HepG2 (cell line): Measurements from ENCODE around the gene GRB10. TPM values are rescaled to one million over a fixed set of nuclear protein-coding genes. Genes with fewer than 3 reads are reported as not detected.

Source experiments
- ARHGAP35 ChIP-seq: sonication (generic); formaldehyde crosslinking; IDR thresholded peaks from 2 replicates; pipeline ENCODE4 v1.9.0; 2022; ENCODE audit warnings: mild to moderate bottlenecking, inconsistent platforms, moderate library complexity, missing genetic modification reagents, borderline replicate concordance
- DNMT3B ChIP-seq: conservative IDR thresholded peaks from 2 replicates; pipeline ENCODE4 v1.6.1; 2016; ENCODE audit warnings: missing biosample characterization, control low read depth
- EP300 ChIP-seq, 3 experiments: sonication (generic) in 1 of 3; formaldehyde crosslinking in 1 of 3; IDR thresholded peaks; 2 replicates each; pipeline versions ENCODE4 v1.5.1 to v1.6.1; 2011 to 2020; ENCODE audit warnings: low read depth in 2 of 3, low read length in 2 of 3, borderline replicate concordance in 1 of 3, improper control_type of control experiment in 1 of 3, mild to moderate bottlenecking in 1 of 3, missing genetic modification reagents in 1 of 3, moderate library complexity in 1 of 3
- ESRRA ChIP-seq: sonication (generic); formaldehyde crosslinking; IDR thresholded peaks from 2 replicates; pipeline ENCODE4 v1.5.1; 2020; ENCODE audit warnings: mild to moderate bottlenecking, low read depth, missing genetic modification reagents
- KDM6A ChIP-seq: IDR thresholded peaks from 2 replicates; pipeline ENCODE4 v1.6.1; 2016; ENCODE audit warnings: low read depth
- MAFK ChIP-seq, 2 experiments: IDR thresholded peaks in 1 of 2; conservative IDR thresholded peaks in 1 of 2; 2 replicates each; pipeline ENCODE4 v1.6.1; 2011; ENCODE audit warnings: improper control_type of control experiment in 2 of 2, low read length in 2 of 2
- WIZ ChIP-seq: sonication (generic); formaldehyde crosslinking; IDR thresholded peaks from 2 replicates; pipeline ENCODE4 v1.5.1; 2020; ENCODE audit warnings: mild to moderate bottlenecking, missing genetic modification reagents
- XRCC5 ChIP-seq: fragments of 200-400 bp; formaldehyde crosslinking; optimal IDR thresholded peaks from 2 replicates; pipeline ENCODE3; 2017; ENCODE audit warnings: mild to moderate bottlenecking, low read length
- ZBTB7A ChIP-seq: sonication (generic); formaldehyde crosslinking; IDR thresholded peaks from 2 replicates; pipeline ENCODE4 v1.8.0; 2022; ENCODE audit warnings: mild to moderate bottlenecking, missing genetic modification reagents
- ZNF121 ChIP-seq: sonication (generic); formaldehyde crosslinking; IDR thresholded peaks from 2 replicates; pipeline ENCODE4 v1.5.0; 2020; ENCODE audit warnings: mild to moderate bottlenecking, missing genetic modification reagents
- ZNF160 ChIP-seq: sonication (generic); formaldehyde crosslinking; IDR thresholded peaks from 2 replicates; pipeline ENCODE4 v1.8.0; 2022; ENCODE audit warnings: mild to moderate bottlenecking, inconsistent platforms, missing genetic modification reagents
- ZNF282 ChIP-seq: fragments of 450-650 bp; IDR thresholded peaks from 2 replicates; pipeline ENCODE4 v1.6.1; 2018; ENCODE audit not compliant: partially characterized antibody
- ZNF543 ChIP-seq: sonication (generic); formaldehyde crosslinking; IDR thresholded peaks from 2 replicates; pipeline ENCODE4 v1.4.0; 2020; ENCODE audit warnings: mild to moderate bottlenecking, missing genetic modification reagents
- polyA plus RNA-seq, 8 experiments: library from polyadenylated mRNA; depleted of rRNA in 3 of 8; stranded (reverse) in 7 of 8; unstranded in 1 of 8; fragments of >200 nt; fragmentation: Illumina TruSeq in 4 of 8; extraction: Trizol in 4 of 8; gene quantifications; 2 replicates each; pipeline versions ENCODE4 v1.2.1 to v1.2.3, GENCODE V29; 2011 to 2016; ENCODE audit warnings: low read depth in 4 of 8, missing spikeins in 1 of 8, mixed read lengths in 1 of 8; ENCODE audit not compliant: insufficient read depth in 1 of 8
- total RNA-seq, 5 experiments: library from RNA; depleted of rRNA; stranded (reverse); fragments of >200 nt; fragmentation: Illumina TruSeq; extraction: Trizol; gene quantifications; 2 replicates each; pipeline ENCODE4 v1.2.3, GENCODE V29; 2016; ENCODE audit warnings: low read depth in 1 of 5
- TF ChIP-seq, protein P1 (sequence below): IDR thresholded peaks from 2 replicates; pipeline ENCODE4 v1.6.1; 2012; ENCODE audit warnings: low read length, improper control_type of control experiment
- TF ChIP-seq, protein P2 (sequence below): sonication (generic); formaldehyde crosslinking; IDR thresholded peaks from 2 replicates; pipeline ENCODE4 v1.4.0; 2020; ENCODE audit warnings: missing genetic modification reagents, borderline replicate concordance
- TF ChIP-seq, protein P3 (sequence below): sonication (generic); formaldehyde crosslinking; IDR thresholded peaks from 2 replicates; pipeline ENCODE4 v1.4.0; 2020; ENCODE audit warnings: missing genetic modification reagents
- TF ChIP-seq, protein P4 (sequence below): IDR thresholded peaks from 2 replicates; pipeline ENCODE4 v1.6.1; 2016; ENCODE audit warnings: low read depth, missing genetic modification reagents, missing compliant biosample characterization

The GRB10 gene
- total and polyA plus RNA-seq, 2 of the 13 experiments (the other 11 are each of a cell fraction or from before 2014, with no cell fraction given) = 4.0 to 6.8 TPM

DNA sequence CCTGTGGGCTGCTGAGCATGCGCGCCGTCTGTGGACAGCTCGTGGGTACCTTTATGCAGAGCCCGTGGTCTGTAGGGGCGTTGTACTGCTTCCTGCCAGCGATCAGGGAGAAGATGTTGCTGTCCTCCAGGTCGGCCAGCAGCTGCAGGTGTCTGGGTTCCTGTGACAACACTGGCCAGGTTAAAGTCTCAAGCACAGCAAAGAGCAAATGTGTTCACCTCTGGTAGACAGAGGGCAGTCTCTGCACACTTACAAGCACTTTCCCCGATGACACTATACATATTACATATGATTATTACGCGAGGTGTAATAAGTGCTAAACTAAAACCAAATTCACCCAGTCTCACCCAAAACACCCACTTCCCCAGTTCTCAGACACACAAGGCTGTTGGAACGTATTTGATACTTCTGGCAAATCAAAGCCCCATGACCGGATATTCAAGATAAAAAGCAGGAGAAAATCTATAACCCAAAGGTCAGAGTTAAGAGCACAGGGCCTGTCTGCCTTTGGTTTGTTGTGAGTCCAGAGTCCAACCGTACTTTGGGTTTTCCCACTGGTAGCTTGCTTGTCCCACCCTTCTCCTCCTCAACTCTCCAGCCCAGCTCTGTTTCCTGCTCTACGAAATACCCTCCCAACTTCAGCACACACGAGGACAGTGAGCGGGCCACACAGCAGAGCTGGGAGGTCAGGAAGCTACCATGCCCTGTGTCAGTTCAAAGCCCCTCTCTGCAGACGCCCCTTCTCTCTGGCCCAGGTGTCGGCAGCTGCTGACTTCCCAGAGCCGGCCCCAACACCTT is 167.8 kb downstream of the GRB10 start (continued):
- TF ChIP-seq, protein P1, sequence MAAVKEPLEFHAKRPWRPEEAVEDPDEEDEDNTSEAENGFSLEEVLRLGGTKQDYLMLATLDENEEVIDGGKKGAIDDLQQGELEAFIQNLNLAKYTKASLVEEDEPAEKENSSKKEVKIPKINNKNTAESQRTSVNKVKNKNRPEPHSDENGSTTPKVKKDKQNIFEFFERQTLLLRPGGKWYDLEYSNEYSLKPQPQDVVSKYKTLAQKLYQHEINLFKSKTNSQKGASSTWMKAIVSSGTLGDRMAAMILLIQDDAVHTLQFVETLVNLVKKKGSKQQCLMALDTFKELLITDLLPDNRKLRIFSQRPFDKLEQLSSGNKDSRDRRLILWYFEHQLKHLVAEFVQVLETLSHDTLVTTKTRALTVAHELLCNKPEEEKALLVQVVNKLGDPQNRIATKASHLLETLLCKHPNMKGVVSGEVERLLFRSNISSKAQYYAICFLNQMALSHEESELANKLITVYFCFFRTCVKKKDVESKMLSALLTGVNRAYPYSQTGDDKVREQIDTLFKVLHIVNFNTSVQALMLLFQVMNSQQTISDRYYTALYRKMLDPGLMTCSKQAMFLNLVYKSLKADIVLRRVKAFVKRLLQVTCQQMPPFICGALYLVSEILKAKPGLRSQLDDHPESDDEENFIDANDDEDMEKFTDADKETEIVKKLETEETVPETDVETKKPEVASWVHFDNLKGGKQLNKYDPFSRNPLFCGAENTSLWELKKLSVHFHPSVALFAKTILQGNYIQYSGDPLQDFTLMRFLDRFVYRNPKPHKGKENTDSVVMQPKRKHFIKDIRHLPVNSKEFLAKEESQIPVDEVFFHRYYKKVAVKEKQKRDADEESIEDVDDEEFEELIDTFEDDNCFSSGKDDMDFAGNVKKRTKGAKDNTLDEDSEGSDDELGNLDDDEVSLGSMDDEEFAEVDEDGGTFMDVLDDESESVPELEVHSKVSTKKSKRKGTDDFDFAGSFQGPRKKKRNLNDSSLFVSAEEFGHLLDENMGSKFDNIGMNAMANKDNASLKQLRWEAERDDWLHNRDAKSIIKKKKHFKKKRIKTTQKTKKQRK = no peak
- TF ChIP-seq ZNF121 (CRISPR knock-in tag) (no peak), ZNF160 (no peak), DNMT3B (CRISPR knock-in tag) (no peak), ZBTB7A (CRISPR knock-in tag) (peak; percentile 60; the same call in 1 of the 2 replicates), ESRRA (CRISPR knock-in tag) (peak; percentile 59; the same call in 1 of the 2 replicates), WIZ (CRISPR knock-in tag) (no peak; the same call in 1 of the 2 replicates), ARHGAP35 (no peak), ZNF543 (CRISPR knock-in tag) (peak; percentile 34; the same call in 1 of the 2 replicates), MAFK (conservative IDR thresholded peaks at IDR 0.05 in 1 of 2, IDR thresholded peaks at IDR 0.05 in 1 of 2; ENCODE audit: low read length in 2 of 2) (no peak), KDM6A (no peak), EP300 (IDR thresholded peaks at IDR 0.05; ENCODE audit: low read depth in 2 of 2, low read length in 2 of 2) (peak in 1 of 2 experiments; percentile 77; a peak in 2 of 4 replicates), EP300 (CRISPR knock-in tag; IDR thresholded peaks at IDR 0.05; ENCODE audit: borderline replicate concordance) (no peak), XRCC5 (no peak), ZNF282 (no peak)
- TF ChIP-seq, protein P2, sequence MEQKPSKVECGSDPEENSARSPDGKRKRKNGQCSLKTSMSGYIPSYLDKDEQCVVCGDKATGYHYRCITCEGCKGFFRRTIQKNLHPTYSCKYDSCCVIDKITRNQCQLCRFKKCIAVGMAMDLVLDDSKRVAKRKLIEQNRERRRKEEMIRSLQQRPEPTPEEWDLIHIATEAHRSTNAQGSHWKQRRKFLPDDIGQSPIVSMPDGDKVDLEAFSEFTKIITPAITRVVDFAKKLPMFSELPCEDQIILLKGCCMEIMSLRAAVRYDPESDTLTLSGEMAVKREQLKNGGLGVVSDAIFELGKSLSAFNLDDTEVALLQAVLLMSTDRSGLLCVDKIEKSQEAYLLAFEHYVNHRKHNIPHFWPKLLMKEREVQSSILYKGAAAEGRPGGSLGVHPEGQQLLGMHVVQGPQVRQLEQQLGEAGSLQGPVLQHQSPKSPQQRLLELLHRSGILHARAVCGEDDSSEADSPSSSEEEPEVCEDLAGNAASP (CRISPR knock-in tag) = no peak
- TF ChIP-seq, protein P3, sequence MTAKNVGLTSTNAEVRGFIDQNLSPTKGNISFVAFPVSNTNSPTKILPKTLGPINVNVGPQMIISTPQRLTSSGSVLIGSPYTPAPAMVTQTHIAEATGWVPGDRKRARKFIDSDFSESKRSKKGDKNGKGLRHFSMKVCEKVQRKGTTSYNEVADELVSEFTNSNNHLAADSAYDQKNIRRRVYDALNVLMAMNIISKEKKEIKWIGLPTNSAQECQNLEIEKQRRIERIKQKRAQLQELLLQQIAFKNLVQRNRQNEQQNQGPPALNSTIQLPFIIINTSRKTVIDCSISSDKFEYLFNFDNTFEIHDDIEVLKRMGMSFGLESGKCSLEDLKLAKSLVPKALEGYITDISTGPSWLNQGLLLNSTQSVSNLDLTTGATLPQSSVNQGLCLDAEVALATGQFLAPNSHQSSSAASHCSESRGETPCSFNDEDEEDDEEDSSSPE (CRISPR knock-in tag) = no peak; the same call in 1 of the 2 replicates
- TF ChIP-seq, protein P4, sequence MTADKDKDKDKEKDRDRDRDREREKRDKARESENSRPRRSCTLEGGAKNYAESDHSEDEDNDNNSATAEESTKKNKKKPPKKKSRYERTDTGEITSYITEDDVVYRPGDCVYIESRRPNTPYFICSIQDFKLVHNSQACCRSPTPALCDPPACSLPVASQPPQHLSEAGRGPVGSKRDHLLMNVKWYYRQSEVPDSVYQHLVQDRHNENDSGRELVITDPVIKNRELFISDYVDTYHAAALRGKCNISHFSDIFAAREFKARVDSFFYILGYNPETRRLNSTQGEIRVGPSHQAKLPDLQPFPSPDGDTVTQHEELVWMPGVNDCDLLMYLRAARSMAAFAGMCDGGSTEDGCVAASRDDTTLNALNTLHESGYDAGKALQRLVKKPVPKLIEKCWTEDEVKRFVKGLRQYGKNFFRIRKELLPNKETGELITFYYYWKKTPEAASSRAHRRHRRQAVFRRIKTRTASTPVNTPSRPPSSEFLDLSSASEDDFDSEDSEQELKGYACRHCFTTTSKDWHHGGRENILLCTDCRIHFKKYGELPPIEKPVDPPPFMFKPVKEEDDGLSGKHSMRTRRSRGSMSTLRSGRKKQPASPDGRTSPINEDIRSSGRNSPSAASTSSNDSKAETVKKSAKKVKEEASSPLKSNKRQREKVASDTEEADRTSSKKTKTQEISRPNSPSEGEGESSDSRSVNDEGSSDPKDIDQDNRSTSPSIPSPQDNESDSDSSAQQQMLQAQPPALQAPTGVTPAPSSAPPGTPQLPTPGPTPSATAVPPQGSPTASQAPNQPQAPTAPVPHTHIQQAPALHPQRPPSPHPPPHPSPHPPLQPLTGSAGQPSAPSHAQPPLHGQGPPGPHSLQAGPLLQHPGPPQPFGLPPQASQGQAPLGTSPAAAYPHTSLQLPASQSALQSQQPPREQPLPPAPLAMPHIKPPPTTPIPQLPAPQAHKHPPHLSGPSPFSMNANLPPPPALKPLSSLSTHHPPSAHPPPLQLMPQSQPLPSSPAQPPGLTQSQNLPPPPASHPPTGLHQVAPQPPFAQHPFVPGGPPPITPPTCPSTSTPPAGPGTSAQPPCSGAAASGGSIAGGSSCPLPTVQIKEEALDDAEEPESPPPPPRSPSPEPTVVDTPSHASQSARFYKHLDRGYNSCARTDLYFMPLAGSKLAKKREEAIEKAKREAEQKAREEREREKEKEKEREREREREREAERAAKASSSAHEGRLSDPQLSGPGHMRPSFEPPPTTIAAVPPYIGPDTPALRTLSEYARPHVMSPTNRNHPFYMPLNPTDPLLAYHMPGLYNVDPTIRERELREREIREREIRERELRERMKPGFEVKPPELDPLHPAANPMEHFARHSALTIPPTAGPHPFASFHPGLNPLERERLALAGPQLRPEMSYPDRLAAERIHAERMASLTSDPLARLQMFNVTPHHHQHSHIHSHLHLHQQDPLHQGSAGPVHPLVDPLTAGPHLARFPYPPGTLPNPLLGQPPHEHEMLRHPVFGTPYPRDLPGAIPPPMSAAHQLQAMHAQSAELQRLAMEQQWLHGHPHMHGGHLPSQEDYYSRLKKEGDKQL (CRISPR knock-in tag) = no peak
